ENCODE results near the gene SPDYC.

The SPDYC gene, protein sequence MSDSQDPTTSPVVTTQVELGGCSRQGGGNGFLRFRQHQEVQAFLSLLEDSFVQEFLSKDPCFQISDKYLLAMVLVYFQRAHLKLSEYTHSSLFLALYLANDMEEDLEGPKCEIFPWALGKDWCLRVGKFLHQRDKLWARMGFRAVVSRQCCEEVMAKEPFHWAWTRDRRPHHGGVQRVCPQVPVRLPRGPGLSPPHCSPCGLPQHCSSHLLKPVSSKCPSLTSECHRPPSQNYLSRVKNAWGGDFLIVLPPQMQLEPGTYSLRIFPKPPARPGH

DNA sequence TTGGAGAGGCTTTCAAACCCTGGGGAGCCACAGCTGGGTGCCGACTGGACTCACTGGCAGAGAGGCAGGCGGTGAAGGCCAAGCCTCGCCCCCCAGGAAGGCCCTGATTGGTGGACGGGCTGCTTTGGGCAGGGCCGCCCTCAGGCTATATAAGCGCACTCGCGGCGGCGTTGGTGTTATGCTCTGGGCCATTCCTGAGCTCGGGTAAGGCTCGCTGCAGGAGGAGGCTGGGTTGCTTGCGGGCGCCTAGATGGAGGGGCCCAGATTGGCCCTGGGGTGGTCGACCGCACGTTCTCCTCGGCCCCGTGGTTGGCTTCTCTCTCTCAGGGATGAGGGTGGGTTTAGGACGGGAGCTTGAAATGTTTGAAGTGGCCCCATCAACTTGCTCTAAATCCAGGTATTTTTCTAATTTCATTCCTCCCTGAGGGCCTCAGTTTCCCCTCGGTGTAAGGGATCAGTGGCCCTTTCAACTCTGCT is at the start of gene SPDYC:
Gene SPDYC (plus strand): TSS at position 176 of the 477 bp plus-strand sequence. CDS start 1,125 bp downstream, outside the sequence.
- ATAC-seq, result no peak
- peaks cover 15% of the 10 kb centered on the region for H3K4me1 Mint-ChIP-seq
- no peaks in the 10 kb centered on the region for H3K9me3 Mint-ChIP-seq

DNA sequence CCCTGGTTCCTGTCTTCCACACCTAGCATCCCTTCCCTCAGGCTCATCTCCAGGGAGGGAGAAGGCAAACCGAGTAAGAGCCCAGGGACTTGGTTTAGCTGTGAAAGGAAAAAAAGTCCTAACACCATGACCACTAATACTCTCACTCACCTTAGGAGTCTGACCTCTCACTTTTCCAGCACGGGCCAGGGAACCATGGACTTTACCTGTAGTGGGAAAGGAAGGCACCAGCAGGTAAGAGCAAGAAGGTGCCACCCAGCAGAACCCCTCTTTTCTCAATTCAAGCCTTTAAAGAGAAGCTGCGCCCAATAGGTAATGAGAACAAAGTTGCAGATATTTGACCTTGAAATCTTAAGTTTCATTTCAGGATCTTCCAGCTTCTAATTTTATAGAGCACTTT is 49.2 kb upstream of the SPDYC start:
- Mint-ChIP-seq H3K4me1 (peaks cover 71% of the 10 kb centered on the region), H3K9me3 (no peaks in the 10 kb centered on the region)

More for the DNA sequence above, at the start of gene SPDYC:
- Mint-ChIP-seq H3K4me3 (no peak within 1 kb of the TSS), H3K27ac (peak within 1 kb of the TSS; percentile 97), H3K27me3 (no peaks in the 10 kb centered on the region), H3K36me3 (peaks cover 5% of the 10 kb centered on the region)

DNA sequence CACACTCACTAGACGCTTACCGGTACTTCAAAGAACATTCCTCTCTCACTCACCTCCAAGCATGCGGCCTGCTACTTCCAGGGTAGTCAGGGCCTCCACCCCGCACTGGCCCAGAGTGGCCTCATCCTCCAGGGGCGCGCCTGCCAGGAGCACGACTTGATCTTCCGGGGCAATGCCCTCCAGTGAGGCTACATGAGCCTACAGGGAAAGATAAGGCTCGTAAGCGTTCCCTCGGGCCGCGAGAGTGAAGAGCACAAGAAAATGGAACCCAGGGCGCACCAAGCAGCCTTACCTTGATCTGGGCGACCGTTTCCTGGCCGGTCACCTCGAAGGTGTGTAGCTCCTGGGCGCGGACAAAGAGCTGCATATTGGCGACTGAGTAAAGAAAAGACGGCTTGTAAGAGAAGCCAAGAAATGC is 48.6 kb upstream of the SPDYC start:
- Mint-ChIP-seq H3K4me1 (peaks cover 68% of the 10 kb centered on the region), H3K9me3 (no peaks in the 10 kb centered on the region), H3K4me3 (peak overlapping the region; percentile 99), H3K27me3 (no peaks in the 10 kb centered on the region), H3K36me3 (peaks cover 53% of the 10 kb centered on the region), H3K27ac (peak overlapping the region; percentile 100)
- ATAC-seq, result no peak

More for the DNA sequence above, 49.2 kb upstream of the SPDYC start:
- peak overlapping the region; percentile 100 for H3K27ac Mint-ChIP-seq
- peaks cover 50% of the 10 kb centered on the region for H3K36me3 Mint-ChIP-seq
- H3K27me3 Mint-ChIP-seq, result no peaks in the 10 kb centered on the region
- peak overlapping the region; percentile 99 for H3K4me3 Mint-ChIP-seq
- no peak for ATAC-seq

DNA sequence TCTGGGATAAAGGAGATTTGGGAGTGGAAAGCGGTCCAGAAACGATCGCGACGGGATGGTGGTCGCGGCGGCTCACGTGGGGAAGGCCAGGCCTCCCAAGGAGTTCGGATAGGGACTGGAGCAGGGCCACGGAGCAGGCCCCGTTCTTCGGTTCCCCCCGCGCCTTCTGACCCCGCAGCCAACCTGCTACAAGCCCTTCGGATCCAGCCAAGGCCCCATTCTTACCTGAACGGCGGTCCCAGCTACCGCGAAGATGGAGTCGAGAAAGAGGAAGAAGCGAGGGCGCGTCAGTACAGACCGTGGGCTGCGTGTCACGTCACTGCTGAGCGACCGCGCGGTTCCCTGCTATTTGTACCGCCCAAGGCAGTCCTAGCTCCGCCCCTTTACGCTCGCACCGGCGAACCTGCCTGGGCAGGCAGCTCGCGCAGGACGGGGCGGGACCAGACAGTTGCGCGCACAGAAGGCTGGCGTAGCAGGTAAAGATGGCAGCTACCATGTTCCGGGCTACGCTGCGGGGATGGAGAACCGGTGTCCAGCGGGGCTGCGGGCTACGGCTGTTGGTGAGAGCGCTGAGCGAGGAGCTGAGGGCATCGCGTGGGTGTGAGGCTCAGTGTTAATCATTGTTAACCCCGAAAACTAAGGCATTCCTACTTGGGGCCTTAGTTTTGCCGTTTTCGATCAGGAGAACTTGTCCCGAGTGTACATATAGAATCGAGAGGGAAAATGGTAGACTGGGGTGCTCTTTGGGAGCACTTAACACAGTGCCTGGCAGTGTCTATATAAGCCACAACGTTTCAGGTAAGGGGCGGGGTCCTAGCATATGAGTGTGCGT is 48.0 kb upstream of the SPDYC start, which contains the start of the genes FAU and MRPL49:
Gene FAU (minus strand): TSS at position 270 of the 832 bp plus-strand sequence. CDS start 321 bp downstream, outside the sequence.
Gene MRPL49 (plus strand): TSS at position 457 of the 832 bp plus-strand sequence. CDS start 26 bp downstream, at position 483.
- Mint-ChIP-seq H3K9me3 (no peaks in the 10 kb centered on the region), H3K27ac (peak within 1 kb of the TSS; percentile 100), H3K4me3 (peak within 1 kb of the TSS; percentile 99), H3K36me3 (peaks cover 57% of the 10 kb centered on the region), H3K27me3 (no peaks in the 10 kb centered on the region), H3K4me1 (peaks cover 69% of the 10 kb centered on the region)
- peak; percentile 93 for ATAC-seq

DNA sequence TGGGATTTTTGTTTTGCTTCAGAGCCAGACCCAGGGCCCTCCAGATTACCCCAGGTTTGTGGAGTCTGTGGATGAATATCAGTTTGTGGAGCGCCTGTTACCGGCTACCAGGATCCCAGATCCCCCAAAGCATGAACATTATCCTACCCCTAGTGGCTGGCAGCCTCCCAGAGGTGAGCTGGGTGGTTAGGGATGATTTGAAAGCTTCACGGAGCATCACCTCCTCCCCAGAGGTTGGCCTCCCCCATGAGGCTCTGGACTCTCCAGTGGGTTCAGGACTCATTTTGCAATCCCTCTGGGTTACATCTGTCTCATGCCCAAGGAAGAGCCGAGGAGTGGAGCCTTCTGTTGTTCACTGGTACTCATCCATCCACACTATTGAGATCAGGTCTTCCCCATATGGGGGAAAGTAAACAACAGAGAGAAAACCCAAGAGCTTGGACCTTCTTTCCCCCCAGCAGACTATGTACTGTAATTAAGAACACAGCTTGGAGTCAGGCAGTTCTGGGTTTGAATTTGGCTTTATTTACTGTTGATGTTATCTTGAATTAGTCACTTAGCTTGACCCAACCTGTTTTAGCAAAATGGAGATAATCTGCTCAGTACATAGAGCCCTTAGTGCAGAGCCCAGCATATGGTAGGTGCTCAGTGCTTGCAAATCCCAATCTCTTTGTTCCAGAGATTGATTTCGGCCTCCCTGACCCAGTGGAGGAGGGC is 45.4 kb upstream of the SPDYC start:
- Mint-ChIP-seq H3K27ac (no peak overlapping the region), H3K36me3 (peaks cover 63% of the 10 kb centered on the region), H3K4me1 (peaks cover 72% of the 10 kb centered on the region), H3K27me3 (no peaks in the 10 kb centered on the region), H3K4me3 (no peak overlapping the region), H3K9me3 (no peaks in the 10 kb centered on the region)
- no peak for ATAC-seq

DNA sequence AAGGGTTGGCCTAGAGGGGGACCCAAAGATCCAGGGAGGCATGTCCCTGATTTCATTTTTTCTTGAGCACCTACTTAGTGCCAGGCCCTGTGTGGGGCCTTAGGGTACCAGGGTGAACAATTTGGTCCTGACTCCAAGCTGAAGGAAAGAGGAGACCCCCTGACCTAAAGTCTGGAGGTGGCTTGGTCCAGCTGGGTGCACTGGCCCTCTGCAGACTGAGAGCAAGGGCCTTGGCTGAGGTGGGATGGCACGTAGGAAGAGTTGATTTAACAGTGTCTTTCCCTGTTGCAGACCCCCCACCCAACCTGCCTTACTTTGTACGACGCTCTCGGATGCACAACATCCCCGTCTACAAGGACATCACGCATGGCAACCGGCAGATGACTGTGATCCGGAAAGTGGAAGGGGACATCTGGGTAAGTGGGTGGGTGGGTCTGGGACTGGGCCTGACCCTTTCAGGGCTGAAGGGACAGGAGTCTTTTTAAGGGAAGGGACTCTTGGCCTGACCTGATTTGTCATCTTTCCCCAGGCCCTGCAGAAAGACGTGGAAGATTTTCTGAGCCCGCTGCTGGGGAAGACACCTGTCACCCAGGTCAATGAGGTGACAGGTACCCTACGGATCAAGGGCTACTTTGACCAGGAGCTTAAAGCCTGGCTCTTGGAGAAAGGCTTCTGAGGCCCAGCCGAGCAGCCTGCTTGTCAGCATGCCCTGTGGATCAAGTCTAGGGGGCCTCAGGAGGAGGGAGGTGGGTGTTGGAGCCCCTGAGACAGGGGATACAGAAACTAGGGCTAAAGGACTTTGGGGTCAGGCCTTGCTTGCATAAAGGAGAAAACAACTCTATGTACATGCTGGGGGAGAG is 44.6 kb upstream of the SPDYC start:
- no peak overlapping the region for H3K4me3 Mint-ChIP-seq
- peaks cover 67% of the 10 kb centered on the region for H3K36me3 Mint-ChIP-seq
- no peak overlapping the region for H3K27ac Mint-ChIP-seq
- peaks cover 75% of the 10 kb centered on the region for H3K4me1 Mint-ChIP-seq
- H3K9me3 Mint-ChIP-seq, result no peaks in the 10 kb centered on the region
- ATAC-seq, result no peak
- no peaks in the 10 kb centered on the region for H3K27me3 Mint-ChIP-seq

DNA sequence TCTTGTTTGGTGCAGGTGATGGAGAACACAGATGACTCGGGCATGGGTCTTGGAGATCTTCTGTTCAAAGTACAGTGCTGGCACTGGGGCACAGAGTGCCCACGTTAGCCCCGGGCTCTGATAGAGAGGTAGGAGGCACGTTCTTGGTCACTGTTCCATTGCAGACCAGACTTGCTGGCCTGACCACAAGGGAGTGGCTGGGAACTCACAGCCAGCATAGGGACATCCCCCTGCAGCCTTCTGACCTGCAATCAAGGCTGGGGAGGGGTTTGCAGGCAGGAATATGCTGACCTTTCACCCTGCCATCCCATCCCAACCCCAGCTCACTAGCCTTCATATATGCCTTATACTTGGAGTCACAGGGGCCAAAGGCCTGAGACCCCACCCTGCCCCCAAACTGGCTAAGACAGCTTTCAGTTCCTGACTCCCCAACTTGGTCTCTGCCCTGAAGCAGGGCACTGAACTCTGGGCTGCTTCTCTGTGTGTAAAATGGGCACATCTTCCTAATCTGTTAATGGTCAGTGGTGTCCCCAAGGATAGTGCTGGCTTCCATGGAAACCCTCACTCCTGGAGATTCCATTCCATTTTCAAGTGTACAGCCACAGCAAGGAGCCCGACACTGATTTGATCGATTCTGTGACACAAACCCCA is 43.3 kb upstream of the SPDYC start:
- ATAC-seq, result no peak
- Mint-ChIP-seq H3K9me3 (no peaks in the 10 kb centered on the region), H3K36me3 (peaks cover 62% of the 10 kb centered on the region), H3K27ac (peak overlapping the region; percentile 38), H3K27me3 (no peaks in the 10 kb centered on the region), H3K4me1 (peaks cover 75% of the 10 kb centered on the region), H3K4me3 (no peak overlapping the region)

DNA sequence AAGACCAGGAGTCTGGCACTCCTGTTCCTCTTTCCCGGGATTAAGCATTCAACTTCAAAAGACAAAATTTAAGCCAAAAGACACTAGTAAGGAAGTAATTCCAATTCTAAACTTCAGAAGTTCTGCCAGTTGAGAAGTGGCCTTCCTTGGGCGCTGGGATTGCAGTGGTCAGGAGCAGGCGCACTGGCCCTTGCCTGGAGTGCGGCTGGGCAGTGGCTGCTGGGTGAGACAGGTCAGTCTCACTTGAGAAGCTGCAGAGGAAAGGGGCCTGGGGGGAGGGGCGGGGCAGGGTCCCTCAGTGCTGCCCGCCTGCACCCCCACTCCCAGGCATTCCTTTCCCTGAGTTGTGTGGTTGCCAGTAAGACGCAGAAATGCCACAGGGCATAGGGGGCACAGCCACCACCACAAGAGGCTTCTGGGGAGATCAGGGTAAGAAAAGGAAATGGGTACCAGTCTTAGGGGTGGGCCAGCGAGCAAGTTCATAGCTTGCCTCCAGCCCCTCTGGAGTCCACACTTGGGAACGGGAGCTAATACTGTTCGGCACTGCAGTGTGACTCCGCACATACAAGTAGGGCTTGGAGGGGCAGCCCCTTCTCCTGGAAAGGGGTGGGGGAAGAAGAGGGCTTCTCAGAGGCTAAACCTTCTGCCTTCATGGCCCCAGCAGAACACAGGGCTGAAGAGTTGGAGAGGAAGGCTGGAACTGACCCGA is 42.4 kb upstream of the SPDYC start:
- Mint-ChIP-seq H3K27me3 (no peaks in the 10 kb centered on the region), H3K4me1 (peaks cover 77% of the 10 kb centered on the region), H3K36me3 (peaks cover 62% of the 10 kb centered on the region), H3K27ac (peak overlapping the region; percentile 38), H3K9me3 (no peaks in the 10 kb centered on the region), H3K4me3 (no peak overlapping the region)
- no peak for ATAC-seq

DNA sequence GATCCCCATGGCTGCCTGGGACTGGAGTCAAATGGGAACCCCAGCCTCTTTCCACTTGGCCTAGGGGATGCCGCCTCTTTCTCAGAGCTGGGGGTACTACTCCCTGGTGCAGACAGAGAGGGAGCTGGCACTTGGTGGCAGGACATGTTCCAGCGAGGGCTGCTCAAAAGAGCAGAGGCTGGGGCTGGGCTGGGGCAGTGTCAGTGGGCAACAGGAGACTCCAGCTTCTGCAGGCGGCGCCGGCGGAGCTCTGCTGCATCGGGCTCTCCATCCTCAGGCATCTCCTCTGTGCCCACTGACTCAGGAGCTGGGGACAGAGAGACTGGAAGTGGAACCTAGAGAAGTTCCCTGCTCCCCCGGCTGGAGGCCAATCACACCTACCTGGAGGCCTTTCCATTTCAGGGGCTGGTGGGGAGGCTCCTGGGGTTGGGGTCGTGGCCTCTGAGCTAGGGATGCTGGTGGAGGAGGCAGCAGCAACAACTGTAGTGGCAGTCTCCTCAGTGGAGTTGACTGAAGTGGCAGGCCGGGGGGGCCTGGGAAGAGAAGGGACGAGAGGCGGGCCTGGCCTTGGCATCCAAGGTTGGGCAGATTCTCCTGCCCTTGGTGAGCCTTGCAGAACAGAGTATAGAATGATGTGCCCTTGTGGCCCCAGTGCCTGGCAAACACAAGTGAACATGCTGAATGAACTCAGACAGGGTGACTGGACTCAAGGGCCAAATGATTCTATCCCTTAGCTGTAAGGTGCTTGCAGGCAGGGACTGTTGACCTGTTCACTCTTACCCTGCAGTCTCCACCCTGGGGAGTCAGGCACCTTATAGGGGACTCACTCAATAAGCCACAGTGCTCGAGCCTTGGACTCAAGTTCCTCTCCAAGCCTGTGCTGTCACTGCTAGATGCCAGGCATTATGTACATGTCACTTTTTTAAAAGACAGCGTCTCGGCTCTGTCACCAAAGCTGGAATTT is 41.6 kb upstream of the SPDYC start:
- no peak overlapping the region for H3K4me3 Mint-ChIP-seq
- no peaks in the 10 kb centered on the region for H3K27me3 Mint-ChIP-seq
- no peak overlapping the region for H3K27ac Mint-ChIP-seq
- peaks cover 78% of the 10 kb centered on the region for H3K4me1 Mint-ChIP-seq
- H3K36me3 Mint-ChIP-seq, result peaks cover 71% of the 10 kb centered on the region
- no peaks in the 10 kb centered on the region for H3K9me3 Mint-ChIP-seq
- no peak for ATAC-seq

DNA sequence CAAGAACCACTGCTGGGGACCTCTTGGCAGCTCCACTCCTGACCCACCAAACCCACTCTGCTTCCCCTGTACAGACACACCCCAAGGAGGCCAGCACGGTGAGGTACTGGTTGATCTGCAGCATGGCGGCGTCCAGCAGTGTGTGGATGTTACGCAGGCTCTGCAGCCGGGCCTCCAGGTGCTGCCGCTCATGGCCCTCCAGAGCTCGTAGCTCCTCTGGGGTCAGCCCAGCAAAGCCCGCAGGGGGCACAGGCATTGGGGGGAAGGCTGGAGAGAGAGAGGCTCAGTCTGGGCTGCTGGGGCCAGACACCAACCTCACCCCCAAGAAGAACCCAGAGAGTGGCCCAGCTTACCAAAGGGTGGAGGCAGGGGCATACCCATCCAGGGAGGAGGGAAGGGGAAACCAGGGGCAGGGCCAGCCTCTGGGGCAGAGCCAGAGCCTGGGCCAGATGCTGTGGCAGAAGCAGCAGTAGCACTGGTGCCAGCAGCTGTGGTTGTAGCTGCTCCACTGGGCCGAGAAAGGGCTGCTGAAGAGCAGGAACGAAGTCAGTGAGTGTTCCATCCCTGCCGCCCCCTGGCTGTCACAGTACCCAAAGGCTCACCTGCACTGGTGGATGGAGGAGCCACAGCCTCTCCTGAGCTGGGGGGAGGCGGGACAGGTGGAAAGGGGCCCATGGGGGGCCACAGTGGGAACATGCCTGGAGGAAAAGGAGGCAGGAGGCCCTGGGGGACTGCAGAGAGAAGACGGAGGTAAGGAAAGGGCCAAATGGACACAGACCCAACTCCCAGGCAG is 40.2 kb upstream of the SPDYC start:
- H3K36me3 Mint-ChIP-seq, result peaks cover 70% of the 10 kb centered on the region
- peak overlapping the region; percentile 98 for H3K27ac Mint-ChIP-seq
- H3K27me3 Mint-ChIP-seq, result no peaks in the 10 kb centered on the region

DNA sequence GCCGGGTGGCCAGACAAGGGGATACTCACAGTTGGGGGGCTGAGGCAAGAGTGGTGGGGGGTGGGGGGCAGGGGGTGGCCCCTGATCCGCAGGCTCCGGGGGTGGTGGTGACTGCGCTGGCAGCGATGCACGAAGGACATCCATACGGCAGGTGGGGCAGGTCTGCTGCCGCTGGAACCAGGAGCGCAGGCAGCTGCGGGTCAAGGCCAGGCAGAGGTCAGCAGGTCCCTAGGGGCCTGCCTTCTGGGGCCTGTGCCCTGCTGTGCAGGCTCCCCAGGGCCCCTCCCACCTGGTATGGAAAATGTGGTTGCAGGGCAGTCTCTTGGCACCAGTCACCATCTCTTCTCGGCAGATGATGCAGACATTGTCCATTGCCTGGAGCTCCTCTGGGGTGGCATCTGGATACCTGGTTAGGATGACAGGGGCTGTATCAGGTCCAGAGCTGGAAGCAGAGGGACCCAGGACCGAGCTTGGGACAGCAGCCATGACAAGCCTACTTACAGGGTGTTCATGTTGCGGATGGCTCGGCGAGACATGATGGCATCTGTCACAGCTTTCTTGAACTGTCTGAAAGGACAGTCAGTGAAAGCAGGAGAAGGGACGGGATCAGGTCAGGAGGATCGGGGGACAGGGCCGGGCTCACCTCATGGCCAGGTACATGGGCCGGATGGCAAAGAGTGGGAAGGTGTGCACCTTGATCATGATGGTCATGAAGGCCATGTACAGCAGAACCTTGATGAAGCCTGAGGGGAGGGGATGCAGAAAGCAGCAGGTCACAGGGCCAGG is 39.2 kb upstream of the SPDYC start:
- H3K4me1 Mint-ChIP-seq, result peaks cover 81% of the 10 kb centered on the region
- H3K36me3 Mint-ChIP-seq, result peaks cover 63% of the 10 kb centered on the region
- H3K27ac Mint-ChIP-seq, result peak overlapping the region; percentile 98
- H3K4me3 Mint-ChIP-seq, result peak overlapping the region; percentile 73
- ATAC-seq, result no peak
- H3K27me3 Mint-ChIP-seq, result no peaks in the 10 kb centered on the region
- no peaks in the 10 kb centered on the region for H3K9me3 Mint-ChIP-seq

More for the DNA sequence above, 40.2 kb upstream of the SPDYC start:
- Mint-ChIP-seq H3K4me3 (peak overlapping the region; percentile 73), H3K9me3 (no peaks in the 10 kb centered on the region), H3K4me1 (peaks cover 72% of the 10 kb centered on the region)
- no peak for ATAC-seq
